ENCODE data around the gene SMG6. TPM values are rescaled to one million over a fixed set of nuclear protein-coding genes. Genes with fewer than 3 reads are reported as not detected.
"Not testable (repeated sequence)": the region's sequence is repeated elsewhere in the genome, so short reads cannot be mapped to it uniquely, and the experiment has no call there.

The SMG6 gene
- total and polyA plus RNA-seq, 2 donors (not counting 1 experiment from before 2014, with no cell fraction given) = 10.6 to 35.5 TPM

GRCh38 chr17:2202302-2202995 is 101.1 kb downstream of the SMG6 start:
- H3K4me3 Mint-ChIP-seq = no peak overlapping the region
- no peaks in the 10 kb centered on the region for H3K9me3 Mint-ChIP-seq (ENCODE audit: insufficient read depth)
- Histone ChIP-seq H3K36me3 (replicated peaks in 1 of 2; ENCODE audit: control extremely low read depth in 1 of 2, control insufficient read depth in 1 of 2, extremely low read depth in 1 of 2, insufficient read depth in 2 of 2, low read length in 1 of 2) (peaks cover 0 to 2% of the 10 kb centered on the region in 2 experiments), H3K27ac (ENCODE audit: low read length in 2 of 2) (no peak overlapping the region), H3K9me3 (ENCODE audit: control extremely low read depth in 1 of 3, control insufficient read depth in 2 of 3, insufficient read depth in 1 of 3, low read length in 2 of 3) (no peaks in the 10 kb centered on the region), H2AFZ (ENCODE audit: insufficient read depth, low read depth, low read length, poor library complexity, severe bottlenecking) (no peak overlapping the region), H3K4me2 (replicated peaks; ENCODE audit: low read depth, low read length, poor library complexity, severe bottlenecking) (no peak overlapping the region), H3K27me3 (replicated peaks in 1 of 4; ENCODE audit: control extremely low read depth in 1 of 4, control insufficient read depth in 3 of 4, insufficient read depth in 4 of 4, low read length in 3 of 4) (no peaks in the 10 kb centered on the region), H3K9ac (ENCODE audit: low read length) (no peak overlapping the region), H4K20me1 (ENCODE audit: control insufficient read depth, insufficient read depth, low read length, poor library complexity, severe bottlenecking) (no peaks in the 10 kb centered on the region), H3K4me3 (ENCODE audit: control extremely low read depth in 1 of 5, extremely low read depth in 1 of 5, insufficient read depth in 1 of 5, low read depth in 2 of 5, low read length in 4 of 5) (no peak overlapping the region), H3K4me1 (ENCODE audit: control insufficient read depth in 2 of 2, insufficient read depth in 2 of 2, low read length in 2 of 2) (no peaks in the 10 kb centered on the region), H3K79me2 (ENCODE audit: control insufficient read depth, insufficient read depth, low read length) (no peaks in the 10 kb centered on the region)
- ChIA-PET POLR2A (no interaction called here), CTCF (no interaction called here)
- ATAC-seq (ENCODE audit: low read depth) (no peak), DNase-seq (no peak)
- no peak overlapping the region for H3K27ac Mint-ChIP-seq
- TF ChIP-seq EZH2 (IDR thresholded peaks at IDR 0.05; ENCODE audit: borderline replicate concordance, insufficient read depth, low read depth, low read length, poor library complexity, severe bottlenecking) (no peak), CTCF (IDR thresholded peaks at IDR 0.05) (no peak)
- H3K27me3 Mint-ChIP-seq = no peaks in the 10 kb centered on the region
- intact Hi-C loops (cut with micrococcal nuclease) = no loop called here
- no peaks in the 10 kb centered on the region for H3K4me1 Mint-ChIP-seq
- WGBS (ENCODE audit: insufficient coverage) = 92% methylated on average over 4 of the region's 5 CpGs

DNA sequence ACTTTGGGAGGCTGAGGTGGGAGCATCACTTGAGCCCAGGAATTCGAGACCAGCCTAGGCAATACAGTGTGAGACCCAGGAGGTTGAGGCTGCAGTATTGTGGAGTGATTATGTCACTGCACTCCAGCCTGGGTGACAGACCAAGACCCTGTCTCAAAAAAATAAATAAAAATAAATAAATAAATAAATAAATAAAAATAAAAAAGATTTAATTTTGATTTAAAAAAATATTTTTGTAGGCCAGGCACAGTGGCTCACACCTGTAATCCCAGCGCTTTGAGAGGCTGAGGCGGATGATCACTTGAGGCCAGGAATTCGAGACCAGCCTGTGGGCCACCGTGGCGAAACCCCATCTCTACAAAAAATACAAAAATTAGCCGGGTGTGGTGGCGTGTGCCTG is 104.2 kb downstream of the SMG6 start:
- H3K4me1 ChIP-seq (ENCODE audit: control insufficient read depth in 2 of 2, insufficient read depth in 2 of 2, low read length in 2 of 2); H3K4me2 ChIP-seq (replicated peaks; ENCODE audit: low read depth, low read length, poor library complexity, severe bottlenecking); POLR2A ChIA-PET; H3K27ac ChIP-seq (ENCODE audit: low read length in 2 of 2); H3K79me2 ChIP-seq (ENCODE audit: control insufficient read depth, insufficient read depth, low read length); H3K9me3 Mint-ChIP-seq (ENCODE audit: insufficient read depth); intact Hi-C loops (cut with micrococcal nuclease); H3K36me3 ChIP-seq (replicated peaks in 1 of 2; ENCODE audit: control extremely low read depth in 1 of 2, control insufficient read depth in 1 of 2, extremely low read depth in 1 of 2, insufficient read depth in 2 of 2, low read length in 1 of 2); ATAC-seq (ENCODE audit: low read depth); H3K27ac Mint-ChIP-seq; H3K4me3 ChIP-seq (ENCODE audit: control extremely low read depth in 1 of 5, extremely low read depth in 1 of 5, insufficient read depth in 1 of 5, low read depth in 2 of 5, low read length in 4 of 5); H3K9me3 ChIP-seq (ENCODE audit: control extremely low read depth in 1 of 3, control insufficient read depth in 2 of 3, insufficient read depth in 1 of 3, low read length in 2 of 3); H3K4me1 Mint-ChIP-seq; H3K27me3 Mint-ChIP-seq; H3K27me3 ChIP-seq (replicated peaks in 1 of 4; ENCODE audit: control extremely low read depth in 1 of 4, control insufficient read depth in 3 of 4, insufficient read depth in 4 of 4, low read length in 3 of 4); H4K20me1 ChIP-seq (ENCODE audit: control insufficient read depth, insufficient read depth, low read length, poor library complexity, severe bottlenecking); DNase-seq; H3K9ac ChIP-seq (ENCODE audit: low read length); H2AFZ ChIP-seq (ENCODE audit: insufficient read depth, low read depth, low read length, poor library complexity, severe bottlenecking); CTCF ChIA-PET; H3K4me3 Mint-ChIP-seq: not testable (repeated sequence)
- 96% methylated on average over 2 of the region's 8 CpGs for WGBS (ENCODE audit: insufficient coverage)

All from B cell (primary cell).